Skin epidermis (tissue), 12 donors: ENCODE measurements around the gene ATP5ME.

Experiments
- H3K27ac ChIP-seq, 21 experiments: fragments of 200-600 bp; sonication (generic) in 11 of 21; one replicate each; pipeline ENCODE4 v1.5.0; 2020; ENCODE audit warnings: mild to moderate bottlenecking in 3 of 21, inconsistent platforms in 2 of 21, moderate library complexity in 2 of 21
- H3K4me3 ChIP-seq, 7 experiments: fragments of 200-600 bp; sonication (generic) in 2 of 7; one replicate each; pipeline ENCODE4 v1.5.0; 2020; ENCODE audit warnings: inconsistent platforms in 2 of 7, mild to moderate bottlenecking in 2 of 7, moderate library complexity in 1 of 7

Gene ATP5ME

DNA sequence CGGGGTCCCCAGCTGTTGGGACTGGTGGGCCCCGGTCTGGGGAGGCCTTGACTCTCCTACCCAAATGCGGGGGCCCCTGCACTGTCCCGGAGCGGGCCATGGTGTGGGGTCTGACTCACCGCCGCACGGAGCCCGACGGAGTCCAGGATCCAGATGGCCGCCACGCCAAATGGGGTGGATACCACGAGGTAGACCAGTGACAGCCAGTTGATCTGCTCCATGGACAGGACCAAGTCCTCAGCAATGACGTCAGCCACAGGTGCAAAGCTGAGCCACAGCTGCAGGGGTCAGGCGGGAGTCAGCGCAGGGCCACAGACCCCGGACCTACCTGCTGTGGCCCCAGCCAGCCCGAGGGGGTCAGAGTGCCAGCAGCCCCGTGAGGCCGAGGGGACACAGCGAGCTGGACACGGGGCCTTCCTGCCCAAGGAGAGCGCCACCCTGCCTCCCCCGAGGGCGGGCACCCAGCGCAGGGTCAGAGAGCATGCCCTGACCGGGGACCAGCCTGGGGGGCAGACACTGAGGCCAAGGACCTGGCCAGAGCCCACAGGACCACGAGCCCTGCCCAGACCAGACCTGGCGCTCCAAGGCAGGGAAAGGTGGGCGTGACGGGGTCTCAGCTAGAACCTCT lies 12.5 kb upstream of the ATP5ME start:
- Histone ChIP-seq H3K27ac (peak overlapping the region in 15 of 21 experiments; percentile 26 to 90 (median 83)), H3K4me3 (no peak overlapping the region)

DNA sequence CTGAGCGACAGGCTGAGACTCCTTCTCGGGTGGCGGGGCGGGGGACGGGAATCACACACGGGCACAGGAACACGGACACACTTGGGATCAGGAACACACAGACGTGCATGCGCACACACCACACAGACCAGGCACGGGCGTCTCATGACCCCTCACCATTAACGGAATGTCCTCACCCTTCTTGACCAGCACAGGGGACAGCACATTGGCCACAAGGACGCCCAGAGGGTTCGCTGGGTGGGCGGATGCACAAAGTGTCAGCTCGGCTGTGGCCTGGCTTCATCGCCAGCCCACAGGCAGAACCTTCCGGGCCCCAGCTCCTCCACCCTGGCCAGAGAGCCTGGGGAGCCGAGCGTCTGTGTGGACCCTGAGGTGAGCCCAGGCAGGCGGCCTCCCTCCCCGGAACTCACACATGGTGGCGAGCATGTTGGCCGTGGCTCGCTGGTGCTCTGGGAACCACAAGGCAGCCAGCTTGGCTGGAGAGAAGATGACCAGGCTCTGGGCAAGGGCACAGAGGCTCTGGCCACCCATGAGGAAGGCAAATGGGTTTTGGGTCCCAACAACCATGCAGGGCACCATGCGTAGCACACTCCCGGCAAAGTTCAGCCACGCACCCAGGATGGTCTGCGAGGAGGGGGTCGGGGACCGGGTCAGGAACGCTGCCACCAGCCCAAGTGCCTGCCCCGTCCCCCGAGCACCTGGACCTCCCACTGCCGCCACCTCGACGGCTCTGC lies 11.8 kb upstream of the ATP5ME start:
- Histone ChIP-seq H3K4me3 (no peak overlapping the region), H3K27ac (peak overlapping the region in 1 of 21 experiments; percentile 88)

DNA sequence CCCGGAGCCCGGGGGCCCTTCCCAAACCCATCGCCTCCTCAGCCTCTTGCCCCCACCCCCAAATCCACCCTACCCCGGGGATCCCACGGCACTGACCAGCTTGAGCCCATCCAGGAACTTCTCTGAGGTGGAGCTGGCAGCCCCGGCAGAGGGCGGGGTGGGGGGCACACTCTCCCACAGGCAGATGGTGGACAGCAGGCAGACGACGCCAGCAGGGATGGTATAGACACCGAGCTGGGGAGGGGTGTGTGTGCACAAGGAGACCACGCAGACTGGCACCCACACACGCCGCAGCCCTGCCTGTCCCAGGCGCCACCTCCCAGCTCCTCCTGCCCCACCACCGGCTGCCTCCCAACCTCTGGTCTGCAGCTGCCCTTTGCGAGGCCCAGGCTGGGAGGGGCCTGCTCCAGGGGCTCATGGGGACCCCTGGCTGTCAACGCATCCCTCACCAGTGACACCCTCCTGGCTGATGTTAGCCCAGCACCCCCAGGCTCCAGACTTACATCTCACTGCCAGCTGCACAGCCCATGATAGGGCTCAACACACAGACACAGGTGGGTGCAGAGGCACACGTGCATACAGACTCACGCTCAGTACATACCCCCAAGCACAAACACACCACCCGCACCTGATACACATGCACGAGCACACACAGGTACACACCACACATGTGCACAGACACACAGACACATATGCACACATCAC lies 10.7 kb upstream of the ATP5ME start:
- no peak overlapping the region for H3K4me3 ChIP-seq
- H3K27ac ChIP-seq, result no peak overlapping the region

DNA sequence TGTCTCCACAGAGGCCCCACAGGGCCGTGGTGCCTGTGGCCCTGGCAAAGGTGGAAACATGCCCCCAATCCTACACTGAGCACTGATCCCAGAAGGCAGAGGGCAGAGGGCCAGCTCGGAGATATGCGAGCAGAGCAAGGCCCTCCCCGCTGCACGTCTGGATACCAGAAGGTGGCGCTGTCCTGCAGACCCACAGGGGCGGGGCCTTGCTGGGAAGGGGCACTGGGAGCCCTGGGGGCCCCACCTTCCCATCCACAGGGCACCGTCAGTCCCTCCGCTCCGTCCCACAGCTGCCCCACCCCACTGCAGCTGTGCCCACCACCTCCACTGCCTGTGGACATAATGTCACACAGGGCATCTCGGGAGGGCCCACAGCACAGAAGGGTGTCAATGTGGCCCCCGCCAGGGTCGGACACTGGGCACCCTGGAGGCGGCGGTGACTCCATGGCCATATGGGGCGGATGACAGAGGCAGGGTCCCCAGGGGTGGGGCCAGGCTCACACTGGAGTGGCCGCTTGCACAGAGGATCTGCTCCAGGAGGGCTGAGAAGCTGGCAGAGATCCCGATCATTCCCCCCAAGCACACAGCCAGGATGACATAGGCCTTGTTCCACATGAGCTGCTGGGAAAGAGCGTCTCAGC lies 10.0 kb upstream of the ATP5ME start:
- Histone ChIP-seq H3K27ac (peak overlapping the region in 3 of 21 experiments; percentile 2 to 19 (median 14)), H3K4me3 (no peak overlapping the region)

DNA sequence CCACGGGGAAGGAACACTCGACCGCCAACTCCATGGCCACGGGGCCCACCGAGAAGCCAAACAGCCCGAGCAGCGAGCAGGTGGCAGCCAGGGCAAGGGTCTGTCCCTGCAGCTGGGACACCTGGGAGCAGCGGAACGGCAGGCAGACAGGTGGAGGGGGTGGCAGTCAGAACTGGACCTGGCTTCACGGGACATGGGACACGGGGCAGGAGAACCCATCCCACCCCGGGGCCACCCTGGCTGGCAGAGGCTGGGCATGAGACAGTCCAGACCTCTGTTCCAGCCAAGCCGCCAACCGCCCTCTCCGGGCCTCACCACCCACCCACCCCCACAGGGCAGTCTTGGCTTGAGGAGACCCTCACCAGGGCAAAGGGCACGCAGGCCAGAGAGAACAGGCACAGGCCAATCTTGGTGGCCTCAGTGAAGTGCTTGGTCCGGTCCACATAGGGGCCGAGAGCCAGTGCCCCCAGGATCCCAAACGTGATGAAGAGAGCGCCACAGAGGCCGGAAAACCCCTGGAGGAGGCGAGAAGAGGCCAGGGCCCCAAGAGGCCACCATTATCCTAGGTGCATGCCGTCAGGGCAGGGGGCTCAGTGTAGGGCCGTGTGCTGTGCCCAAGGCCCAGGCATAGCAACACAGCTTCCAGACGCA lies 9.3 kb upstream of the ATP5ME start:
- peak overlapping the region in 4 of 21 experiments; percentile 2 to 45 (median 16) for H3K27ac ChIP-seq
- H3K4me3 ChIP-seq, result no peak overlapping the region

DNA sequence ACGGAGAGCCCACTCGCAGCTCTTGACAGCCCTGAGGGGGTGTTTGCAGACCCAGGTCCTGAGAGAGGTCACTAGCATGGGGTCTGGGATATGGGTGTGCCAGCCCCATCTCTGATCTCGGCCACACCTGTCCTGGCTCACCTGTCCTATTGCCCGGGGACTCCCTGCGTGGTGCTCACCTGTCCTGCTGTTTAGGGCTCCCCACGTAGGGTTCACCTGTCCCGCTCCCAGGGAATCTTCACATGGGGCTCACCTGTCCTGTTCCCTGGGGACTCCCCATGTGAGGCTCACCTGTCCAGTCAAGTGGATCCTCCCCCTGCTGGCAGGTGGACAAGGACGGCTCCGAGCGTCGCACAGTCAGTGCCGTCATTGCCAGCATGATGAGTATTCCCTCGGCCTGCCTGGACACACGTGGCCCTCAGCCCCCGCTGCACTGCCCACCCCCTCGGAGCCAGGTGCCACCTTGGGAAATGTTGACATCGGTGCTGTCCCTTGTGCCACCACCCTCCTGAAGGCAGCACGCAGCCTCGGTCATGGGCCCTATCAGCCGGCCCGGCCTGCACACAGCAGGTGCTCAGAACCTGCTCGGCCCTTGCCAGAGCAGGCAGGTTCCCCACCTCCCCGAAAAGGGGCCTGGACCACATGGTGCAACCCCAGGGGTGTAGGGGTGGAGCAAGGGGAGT lies 8.6 kb upstream of the ATP5ME start:
- Histone ChIP-seq H3K4me3 (peak overlapping the region in 2 of 7 experiments; percentile 4 to 26), H3K27ac (peak overlapping the region in 2 of 21 experiments; percentile 27 to 45)

DNA sequence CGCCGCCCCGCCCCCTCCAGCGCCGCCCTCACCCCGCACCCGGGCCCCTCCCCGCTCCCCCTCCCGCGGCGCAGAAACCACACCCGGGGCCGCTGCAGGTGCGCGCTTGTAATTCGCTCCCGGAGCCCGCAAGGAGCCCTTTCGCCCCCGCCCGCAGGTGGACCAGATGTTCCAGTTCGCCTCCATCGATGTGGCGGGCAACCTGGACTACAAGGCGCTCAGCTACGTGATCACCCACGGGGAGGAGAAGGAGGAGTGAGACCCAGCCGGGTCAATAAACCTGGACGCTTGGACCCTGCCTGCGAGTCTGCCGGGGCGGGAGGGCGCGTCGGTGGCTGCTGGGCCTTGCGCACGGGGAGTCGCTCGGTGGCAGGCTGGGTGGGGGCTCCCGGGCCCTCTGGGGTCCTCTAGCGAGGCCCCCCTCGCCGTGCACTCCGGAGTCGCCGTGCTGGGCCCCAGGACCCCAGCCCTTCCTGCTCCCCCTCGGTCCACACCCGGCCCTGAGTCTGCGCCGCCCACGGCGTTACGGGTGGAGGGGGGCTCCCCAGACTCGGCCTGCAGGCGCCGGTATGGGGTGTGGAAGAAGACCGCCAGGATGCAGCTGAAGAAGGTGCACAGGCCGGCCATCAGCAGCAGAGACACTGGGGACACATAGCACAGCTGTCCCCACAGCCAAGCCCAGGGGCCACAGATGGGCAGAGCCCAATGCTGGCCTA lies 7.8 kb upstream of the ATP5ME start:
- Histone ChIP-seq H3K27ac (peak overlapping the region in 3 of 21 experiments; percentile 8 to 27 (median 10)), H3K4me3 (peak overlapping the region in 3 of 7 experiments; percentile 1 to 26 (median 4))

DNA sequence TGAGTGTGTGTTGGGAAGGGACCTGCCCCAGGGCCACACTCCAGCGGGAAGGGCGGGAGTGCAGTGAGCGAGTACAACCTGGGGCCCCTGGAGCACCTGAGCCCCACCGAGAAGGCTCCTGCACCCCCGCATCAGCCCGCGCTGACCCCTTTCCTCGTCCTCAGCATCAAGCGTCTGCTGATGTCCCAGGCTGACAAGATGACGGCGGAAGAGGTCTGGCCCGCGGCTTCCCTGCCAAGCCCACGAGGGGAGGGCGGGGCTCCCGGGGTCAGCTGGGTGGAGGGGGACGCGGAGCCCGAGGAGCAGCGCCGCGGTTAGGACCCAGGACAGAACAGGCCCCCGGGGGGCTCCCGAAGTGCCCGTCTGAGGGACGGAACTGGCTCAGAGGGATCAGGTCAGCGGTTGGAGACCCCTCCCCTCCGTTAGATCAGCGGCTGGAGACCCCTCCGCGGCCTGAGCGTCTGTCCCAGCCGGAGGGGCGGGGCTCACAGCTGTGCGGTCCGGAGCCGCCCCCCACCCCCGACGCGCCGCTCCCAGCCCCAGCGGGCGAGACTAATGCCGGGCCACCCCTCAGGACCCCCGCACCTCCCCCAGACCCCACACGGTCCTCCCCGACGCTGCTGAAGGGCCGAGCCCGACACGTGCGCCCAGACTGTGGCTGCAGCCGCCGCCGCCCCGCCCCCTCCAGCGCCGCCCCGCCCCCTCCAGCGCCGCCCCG lies 7.0 kb upstream of the ATP5ME start:
- Histone ChIP-seq H3K27ac (peak overlapping the region in 13 of 21 experiments; percentile 22 to 72 (median 57)), H3K4me3 (peak overlapping the region; percentile 23 to 47 (median 31))

DNA sequence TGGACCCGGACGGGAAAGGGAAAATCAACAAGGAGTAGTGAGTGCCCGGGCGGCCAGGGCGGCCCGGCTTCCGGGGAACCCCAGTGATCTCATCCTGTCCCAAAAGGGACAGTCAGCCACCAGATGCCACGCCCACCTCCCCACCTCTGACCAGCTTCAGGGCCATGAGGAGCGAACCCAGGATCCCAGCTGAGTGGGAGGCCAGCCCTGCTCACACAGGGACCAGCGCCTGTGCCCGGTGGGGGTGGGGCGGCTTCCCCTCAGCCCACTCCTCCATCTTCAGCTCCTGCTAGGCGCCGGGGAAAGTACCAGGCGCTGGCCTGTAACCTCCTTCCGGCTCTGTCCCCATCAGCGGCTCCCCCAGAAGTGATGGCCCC lies 6.5 kb upstream of the ATP5ME start:
- H3K4me3 ChIP-seq, result peak overlapping the region in 6 of 7 experiments; percentile 23 to 47 (median 34)
- peak overlapping the region in 12 of 21 experiments; percentile 22 to 72 (median 44) for H3K27ac ChIP-seq

DNA sequence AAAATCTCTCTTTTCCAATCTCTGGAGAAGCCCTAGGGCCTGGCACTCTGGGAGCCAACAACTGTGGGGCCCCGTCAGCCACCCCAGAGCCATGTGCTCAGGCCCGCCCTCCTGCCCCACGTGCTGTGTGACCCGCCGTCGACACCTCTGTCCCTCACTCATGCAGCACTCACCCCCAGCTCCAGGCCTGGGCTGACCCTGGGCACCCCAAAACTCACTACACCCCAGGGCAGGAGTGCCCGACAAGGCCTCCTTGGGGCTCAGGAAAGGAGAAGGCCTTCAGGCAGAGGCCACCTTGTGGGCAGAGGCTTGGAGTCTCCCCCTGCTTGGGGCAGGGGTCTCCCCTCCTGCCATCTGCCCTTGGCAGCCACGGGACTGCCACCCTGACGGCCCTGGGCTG lies 6.0 kb upstream of the ATP5ME start:
- H3K27ac ChIP-seq, result peak overlapping the region in 5 of 21 experiments; percentile 22 to 57 (median 39)
- H3K4me3 ChIP-seq, result no peak overlapping the region

DNA sequence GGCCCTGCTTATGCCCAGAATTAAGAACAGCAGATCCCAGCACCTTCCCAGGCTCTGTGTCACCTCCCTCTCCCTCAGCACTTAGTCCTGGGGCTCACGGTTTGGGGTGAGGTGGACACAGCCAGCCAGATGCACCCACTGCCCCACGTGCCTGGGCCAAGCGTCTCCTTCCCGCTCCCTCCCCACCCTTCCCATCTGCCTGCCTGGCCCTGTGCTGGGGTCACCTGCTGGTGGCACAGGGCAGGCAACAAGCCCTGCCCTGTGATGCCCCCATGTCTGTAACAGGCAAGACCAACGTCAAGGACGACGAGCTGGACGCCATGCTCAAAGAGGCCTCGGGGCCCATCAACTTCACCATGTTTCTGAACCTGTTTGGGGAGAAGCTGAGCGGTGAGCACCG lies 5.6 kb upstream of the ATP5ME start:
- no peak overlapping the region for H3K4me3 ChIP-seq

DNA sequence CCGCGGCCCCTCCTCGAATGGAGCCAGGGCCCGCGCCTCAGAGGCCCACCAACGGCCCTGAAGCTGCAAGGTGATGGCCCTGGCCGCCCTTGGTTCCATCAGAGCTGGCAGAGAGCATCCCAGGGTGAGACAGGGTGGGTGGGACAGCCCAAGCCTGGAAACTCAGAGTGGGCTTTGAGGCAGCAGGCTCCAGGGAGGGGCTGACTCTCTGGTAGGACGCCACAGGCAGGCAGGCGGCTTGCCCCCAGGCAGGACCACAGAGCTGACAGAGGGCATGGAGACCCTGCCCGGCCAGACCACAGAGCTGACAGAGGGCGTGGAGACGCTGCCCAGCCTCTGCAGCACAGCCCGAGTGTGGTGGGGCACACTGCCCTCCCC lies 5.0 kb upstream of the ATP5ME start:
- H3K4me3 ChIP-seq, result no peak overlapping the region

More for the DNA sequence above, 5.6 kb upstream of the ATP5ME start:
- H3K27ac ChIP-seq, result peak overlapping the region in 2 of 21 experiments; percentile 39

DNA sequence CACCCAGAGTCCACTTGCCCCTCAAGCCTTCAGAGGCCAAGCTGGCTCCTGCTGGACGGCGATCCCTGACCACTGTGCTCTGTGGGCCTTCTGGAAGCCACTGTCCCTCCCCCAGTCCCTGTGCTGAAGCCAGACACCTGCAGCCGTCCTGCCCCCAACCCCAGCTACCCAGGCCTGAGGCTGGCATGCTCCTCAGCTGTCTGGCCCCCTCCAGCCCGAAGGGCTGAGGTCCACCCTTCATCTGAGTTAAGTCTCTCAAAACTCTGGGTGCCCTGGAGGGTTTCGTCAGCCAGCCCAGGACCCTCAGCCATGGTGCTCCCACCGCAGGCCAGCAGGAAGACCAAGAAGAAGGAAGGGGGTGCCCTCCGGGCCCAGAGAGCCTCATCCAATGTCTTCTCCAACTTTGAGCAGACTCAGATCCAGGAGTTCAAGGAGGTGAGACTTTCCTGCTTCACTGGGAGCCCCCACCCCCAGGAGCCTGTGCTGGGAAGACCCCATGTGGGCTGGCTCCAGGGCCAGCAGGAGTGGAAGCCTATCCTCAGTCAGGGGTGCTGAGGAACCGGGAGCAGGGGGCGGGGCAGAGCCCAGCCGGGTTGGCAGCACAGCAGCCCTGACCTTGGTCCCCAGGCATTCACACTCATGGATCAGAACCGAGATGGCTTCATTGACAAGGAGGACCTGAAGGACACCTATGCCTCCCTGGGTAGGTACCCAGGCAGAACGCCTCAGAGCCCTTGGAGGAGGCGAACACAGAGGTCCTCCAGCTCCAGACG lies 4.4 kb upstream of the ATP5ME start:
- Histone ChIP-seq H3K27ac (peak overlapping the region in 11 of 21 experiments; percentile 5 to 70 (median 56)), H3K4me3 (no peak overlapping the region)

More for the DNA sequence above, 5.0 kb upstream of the ATP5ME start:
- peak overlapping the region in 2 of 21 experiments; percentile 38 to 70 for H3K27ac ChIP-seq

DNA sequence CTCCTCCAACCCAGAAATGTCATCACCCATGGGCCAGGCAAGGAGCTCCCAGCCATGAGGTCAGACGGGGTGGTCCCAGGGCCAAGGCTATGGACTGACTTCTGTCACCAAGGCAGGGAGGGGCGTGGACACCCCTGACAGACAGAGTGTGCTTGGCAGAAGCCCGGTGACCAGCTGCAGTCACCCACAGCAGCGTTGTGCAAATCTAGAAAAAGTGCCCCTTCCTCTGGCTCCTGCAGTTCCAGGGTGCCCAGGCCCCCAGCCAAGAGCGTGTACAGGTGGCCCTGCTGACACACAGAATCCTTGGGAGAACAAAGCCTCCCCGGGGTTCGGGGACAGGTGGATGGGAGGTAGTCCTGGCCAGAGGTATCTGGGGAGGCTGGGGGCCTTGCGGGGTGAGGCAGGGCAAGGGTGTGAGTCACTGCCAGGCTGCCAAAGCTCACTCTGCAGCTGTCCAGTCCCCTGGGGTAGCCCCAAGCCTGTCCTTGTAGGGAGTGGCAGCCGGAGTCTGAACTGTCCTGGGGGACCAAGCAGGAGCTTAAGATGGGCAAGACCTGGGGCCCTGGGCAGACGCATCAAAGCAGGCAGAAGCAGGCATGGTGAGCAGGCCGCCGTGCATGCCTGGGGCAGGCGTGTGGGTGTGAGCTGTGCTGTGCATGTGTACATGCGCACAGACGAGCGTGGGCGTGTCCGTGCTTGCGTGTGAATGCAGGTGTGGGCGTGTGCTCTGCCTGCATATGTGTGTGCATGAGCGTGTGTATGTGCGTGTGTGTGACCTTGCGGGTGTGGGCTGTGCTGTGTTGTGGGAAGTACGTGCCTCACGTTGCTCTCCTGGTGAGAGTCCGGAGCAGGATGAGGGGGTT lies 3.6 kb upstream of the ATP5ME start:
- Histone ChIP-seq H3K27ac (peak overlapping the region in 13 of 21 experiments; percentile 19 to 70 (median 49)), H3K4me3 (peak overlapping the region in 1 of 7 experiments; percentile 2)

DNA sequence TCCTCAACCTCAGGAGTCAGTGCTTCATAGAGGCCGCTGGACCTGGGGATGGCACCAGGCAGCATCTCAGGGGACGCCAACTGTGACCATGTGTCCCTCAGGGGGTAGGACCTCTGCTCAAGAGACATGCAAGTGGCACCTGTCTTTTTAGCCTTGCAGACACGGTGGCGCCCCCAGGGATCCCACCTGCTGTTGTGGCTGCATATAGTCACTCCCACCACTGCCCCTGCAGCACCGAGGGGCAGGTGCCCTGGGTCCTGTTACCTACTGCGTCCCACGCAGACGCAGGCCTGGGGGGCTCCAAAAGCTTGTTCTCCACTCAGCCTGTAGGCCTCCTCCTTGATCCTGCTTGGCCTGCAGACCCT lies 2.8 kb upstream of the ATP5ME start:
- Histone ChIP-seq H3K4me3 (no peak overlapping the region), H3K27ac (peak overlapping the region in 5 of 21 experiments; percentile 19 to 65 (median 23))
